GM21619 (cell line): ENCODE results near the gene ALPG.
"Not testable (repeated sequence)": the region's sequence is repeated elsewhere in the genome, so short reads cannot be mapped to it uniquely, and the experiment has no call there.

ENCODE experiments used
- ATAC-seq: cut with Tn5 transposase; IDR thresholded peaks from one replicate; pipeline ENCODE4 v1.9.1; 2021; ENCODE audit not compliant: unreplicated experiment

Gene ALPG

DNA sequence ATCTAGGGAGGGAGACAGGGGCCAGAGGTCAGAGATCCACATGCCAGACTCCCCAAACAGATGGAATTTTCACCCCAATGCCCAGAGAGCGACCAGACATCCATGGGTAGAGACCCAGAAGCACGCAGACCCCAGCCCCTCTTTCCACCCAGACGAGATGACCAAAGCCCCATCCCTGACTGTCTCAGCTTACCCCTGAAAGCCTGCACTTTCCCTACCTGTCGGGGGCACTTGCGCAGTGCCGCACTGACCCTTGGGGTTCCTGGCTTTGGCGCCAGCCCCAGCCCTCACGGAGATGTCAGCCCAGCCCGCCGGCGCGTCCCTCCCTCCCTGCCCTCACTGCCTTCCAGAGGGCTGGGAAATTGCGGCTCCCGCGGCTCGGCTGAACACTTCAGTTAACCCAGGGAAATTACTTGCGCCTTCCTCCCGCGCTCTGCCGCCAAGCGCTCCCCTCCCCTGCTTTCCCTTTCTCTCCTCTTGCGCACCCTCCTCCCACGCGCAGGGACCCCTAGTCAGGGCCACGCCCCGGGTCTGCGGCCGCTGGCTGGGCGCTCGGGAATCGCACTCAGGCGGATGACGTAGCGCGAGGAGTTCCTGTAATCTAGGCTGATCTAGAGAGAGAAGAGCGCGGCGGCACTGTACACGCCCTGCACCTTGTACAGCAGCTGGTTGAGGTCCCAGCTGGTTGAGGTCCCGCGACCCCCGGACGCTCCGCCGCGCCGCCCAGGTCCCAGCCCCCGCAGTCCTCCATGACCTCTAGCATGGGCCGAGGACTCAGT, 12.0 kb downstream of the ALPG start:
- ATAC-seq = no peak

DNA sequence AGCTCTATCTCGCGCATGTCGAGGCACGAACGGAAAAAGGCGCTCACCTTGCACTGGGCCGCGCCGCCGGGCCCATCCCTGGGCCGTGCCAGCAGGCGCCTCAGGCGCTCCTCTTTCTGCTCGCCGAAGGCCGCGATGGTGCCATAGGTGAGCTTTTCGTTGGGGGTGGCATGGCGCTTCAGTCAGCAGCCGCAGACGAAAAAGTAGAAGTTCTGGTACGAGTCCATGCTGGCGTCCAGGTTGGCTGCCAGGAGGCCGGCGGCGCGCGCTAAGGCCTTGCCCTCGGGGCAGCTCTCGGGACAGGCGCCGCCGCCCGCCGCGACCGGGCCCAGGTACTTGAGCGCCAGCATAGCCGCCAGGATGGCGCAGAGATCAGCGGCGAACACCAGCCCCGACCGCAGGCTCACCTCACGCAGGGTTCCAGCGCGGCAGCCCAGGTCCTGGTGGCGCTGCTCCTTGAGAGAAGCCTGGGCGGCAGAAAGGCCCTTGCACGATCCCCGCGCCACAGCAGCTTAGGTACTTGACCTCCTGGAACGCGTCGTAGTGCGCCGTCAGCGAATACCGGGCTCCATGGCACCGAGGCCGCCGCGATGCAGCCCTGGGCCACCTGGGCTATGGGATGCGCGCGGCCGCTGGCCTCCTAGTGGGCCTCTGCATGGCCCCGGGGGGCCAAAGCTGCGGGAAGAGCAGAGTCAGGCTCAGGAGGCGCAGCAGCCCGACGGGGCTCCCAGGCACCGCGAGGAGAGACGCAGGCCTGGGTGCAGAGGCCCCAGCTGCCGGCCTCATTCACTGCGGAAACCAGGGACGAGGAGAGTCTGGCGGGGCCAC, 12.8 kb downstream of the ALPG start:
- no peak for ATAC-seq

DNA sequence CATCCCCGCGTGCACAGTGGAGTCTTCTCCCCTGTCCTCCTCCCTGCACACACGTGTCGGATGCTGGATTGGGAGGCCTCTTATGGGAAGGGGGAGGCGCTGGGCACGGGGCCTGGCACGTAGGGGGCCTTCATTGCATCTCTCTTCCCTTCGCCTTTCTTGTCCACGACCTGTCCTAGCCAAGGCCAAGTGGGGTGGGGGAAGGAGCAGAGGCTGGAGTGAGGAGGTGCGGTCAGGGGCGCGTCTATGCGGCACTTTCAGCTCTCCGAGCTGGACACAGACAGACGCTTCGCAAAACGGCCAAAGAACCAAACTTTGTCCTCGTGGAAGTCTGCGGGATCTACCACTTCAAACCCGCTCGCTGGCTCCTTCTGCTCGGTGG, 13.4 kb downstream of the ALPG start:
- no peak for ATAC-seq

DNA sequence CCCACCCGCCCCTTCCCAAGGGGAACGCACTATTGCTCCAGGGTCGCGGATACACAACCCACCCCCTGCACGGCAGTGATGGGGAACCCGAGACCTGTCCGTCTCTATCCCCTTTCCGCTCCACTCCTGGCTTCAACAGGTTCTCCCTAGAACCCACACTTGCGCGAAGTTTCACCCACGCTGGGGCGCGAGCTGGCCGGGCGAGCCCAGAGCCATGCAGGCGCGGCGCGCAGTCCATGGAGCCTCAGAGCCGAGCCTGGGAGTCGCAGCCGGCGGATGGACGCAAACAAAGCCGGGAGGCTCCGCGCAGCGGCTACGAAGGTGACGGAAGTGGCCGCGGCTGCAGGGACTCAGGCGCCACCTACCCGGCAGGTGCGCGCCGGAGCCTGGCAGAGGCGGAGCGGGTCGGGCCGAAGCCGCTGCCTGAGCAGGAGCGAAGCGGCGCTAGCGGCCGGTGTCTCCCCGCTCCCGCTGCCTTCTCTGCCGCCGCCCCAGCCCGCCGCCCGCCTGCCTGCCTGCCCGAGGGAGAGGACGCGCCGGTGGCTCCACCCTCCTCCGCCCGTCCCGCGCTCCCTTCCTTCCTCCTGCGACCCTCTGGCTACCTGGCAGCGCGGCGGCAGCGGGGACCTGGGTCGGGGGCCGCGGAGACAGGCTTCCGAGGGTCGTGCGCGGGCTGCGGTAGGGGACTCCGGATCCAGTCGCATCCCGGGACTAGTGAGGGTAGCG, 14.0 kb downstream of the ALPG start:
- ATAC-seq = no peak

DNA sequence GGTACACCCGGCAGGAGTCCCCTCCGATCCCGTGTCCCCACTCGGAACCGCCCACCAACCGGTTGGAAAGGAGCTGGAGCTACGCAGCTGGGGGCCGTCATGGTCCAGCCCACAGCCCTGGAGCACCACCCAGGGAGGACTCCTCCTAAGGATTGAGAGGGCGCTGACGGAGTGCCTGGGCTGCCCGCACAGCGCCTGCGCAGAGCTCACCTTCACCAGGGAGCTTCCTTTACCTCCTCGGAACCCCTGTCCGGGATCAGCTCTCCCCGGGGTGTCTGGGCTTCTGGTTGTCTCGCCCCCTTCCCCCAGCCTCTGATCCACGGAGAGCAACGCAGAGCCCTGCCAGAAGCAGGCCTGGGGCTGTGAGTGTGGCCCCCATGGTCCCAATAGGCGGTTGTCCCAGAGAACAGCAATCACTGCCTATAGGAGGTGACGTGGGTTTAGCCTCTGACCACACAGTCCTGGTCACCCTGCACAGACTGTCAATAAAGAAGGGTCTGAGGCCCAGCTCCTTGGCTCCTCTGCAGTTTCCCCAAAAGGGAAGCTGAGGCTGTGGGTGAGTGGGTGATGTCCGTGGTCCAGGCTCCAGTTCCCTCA, 14.6 kb downstream of the ALPG start:
- no peak for ATAC-seq

DNA sequence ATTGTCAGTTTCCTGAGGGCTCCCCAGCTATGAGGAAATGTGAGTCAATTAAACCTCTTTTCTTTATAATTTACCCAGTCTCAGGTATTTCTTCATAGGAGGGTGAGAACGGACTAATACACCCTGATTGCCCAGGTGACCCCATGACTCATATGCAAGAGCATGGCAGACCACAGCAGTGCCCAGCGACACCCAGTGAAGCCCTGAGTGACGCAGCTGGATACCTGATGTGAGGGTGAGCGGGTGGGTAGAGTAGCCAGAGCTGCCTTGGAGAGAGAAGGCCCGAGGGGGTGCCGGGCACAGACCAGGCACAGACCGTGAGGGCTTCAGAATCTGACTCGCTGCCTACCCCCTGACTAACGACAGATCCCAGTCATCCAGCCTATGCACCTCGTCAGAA, 15.4 kb downstream of the ALPG start:
- ATAC-seq = no peak

DNA sequence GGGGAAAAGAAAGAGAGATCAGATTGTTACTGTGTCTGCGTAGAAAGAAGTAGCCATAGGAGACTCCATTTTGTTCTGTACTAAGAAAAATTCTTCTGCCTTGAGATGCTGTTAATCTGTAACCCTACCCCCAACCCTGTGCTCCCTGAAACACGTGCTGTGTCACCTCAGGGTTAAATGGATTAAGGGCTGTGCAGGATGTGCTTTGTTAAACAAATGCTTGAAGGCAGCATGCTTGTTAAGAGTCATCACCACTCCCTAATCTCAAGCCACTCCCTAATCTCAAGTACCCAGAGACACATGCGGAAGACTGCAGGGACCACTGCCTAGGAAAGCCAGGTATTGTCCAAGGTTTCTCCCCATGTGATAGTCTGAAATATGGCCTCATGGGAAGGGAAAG, 16.4 kb downstream of the ALPG start:
- ATAC-seq = not testable (repeated sequence)

DNA sequence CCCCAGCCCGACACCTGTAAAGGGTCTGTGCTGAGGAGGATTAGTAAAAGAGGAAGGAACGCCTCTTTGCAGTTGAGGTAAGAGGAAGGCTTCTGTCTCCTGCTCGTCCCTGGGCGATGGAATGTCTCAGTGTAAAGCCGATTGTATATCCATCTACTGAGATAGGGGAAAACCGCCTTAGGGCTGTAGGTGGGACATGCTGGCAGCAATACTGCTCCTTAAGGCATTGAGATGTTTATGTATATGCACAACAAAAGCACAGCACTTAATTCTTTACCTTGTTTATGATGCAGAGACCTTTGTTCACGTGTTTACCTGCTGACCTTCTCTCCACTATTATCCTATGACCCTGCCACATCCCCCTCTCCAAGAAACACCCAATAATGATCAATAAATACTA, 16.8 kb downstream of the ALPG start:
- ATAC-seq = not testable (repeated sequence)

GRCh38 chr2:232431705-232432590, 25.3 kb downstream of the ALPG start:
- ATAC-seq = no peak

DNA sequence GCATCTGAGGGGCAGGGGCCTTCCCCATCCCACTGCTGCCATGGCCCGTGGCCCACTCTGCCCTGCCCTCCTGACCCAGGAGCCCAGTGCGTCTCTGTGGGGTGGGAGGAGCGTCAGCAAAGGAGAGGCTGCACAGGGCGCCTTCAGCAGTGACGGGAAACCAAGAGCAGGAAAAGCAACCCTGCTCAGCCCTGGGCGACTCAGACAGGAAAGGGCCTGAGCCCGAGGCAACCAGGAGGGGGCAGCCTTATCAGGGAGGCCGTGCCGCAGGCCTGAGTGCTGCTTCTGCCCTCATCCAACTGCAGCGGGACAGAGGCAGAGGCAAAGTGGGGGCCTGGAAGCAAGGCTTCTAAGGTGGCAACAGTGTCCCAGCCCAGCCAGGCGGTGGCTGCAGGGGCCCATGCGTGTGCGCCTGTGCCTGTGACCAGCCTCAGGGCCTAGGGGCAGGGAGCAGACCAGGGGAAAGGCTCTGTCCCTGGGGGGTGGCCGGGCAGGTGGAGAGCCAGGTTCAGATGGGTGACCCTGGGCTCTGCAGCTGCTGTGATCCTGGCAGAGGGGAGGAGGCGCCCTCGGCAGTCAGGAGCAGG, 26.0 kb downstream of the ALPG start:
- no peak for ATAC-seq

DNA sequence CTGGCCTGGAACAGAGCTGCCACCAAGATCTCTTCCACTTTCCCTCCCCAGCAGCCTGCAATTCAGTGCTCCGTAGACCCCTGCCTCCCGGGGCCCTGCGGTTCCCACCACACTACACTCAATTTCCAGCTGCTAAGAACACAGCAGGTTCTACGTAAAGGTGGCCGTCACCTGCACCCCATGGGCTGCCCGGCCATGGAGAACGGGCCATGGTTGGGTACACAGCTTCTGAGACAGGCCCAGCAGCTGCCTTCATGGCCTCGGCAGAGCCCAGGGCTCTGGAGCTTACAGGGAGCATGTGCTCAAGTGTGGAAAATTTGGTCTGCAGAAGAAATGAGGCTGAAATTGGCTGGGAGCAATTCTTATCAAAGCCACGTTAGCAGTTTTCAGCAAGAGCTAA, 27.0 kb downstream of the ALPG start:
- ATAC-seq = not testable (repeated sequence)

DNA sequence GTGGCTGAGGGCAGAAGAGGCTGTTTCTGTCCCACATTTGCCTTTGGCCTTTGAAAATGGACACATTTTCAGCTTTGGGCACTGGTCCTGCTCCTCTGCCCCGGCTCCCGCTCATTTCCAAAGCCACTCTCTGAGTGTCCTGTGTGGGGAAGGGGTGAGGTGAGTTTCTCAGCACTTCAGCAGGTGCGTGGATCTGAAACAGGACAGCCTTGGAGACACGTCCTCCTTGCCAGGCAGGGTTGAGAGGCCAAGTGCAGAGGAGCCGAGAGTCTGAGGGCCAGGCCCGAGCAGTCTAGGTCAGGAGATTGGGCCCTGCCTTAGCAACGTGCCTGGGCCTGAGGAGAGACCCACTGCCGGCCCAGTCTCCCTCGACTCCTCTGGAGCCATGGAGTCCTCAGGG, 27.4 kb downstream of the ALPG start:
- ATAC-seq = no peak

- no peak for ATAC-seq
Observed at GRCh38 chr2:232434563-232435374, 28.1 kb downstream of the ALPG start.

- no peak for ATAC-seq
Observed at GRCh38 chr2:232435375-232435648, 28.7 kb downstream of the ALPG start.

- ATAC-seq = no peak
Observed at GRCh38 chr2:232435805-232436204, 29.2 kb downstream of the ALPG start.

GRCh38 chr2:232436381-232437194, 29.9 kb downstream of the ALPG start:
- ATAC-seq = no peak

DNA sequence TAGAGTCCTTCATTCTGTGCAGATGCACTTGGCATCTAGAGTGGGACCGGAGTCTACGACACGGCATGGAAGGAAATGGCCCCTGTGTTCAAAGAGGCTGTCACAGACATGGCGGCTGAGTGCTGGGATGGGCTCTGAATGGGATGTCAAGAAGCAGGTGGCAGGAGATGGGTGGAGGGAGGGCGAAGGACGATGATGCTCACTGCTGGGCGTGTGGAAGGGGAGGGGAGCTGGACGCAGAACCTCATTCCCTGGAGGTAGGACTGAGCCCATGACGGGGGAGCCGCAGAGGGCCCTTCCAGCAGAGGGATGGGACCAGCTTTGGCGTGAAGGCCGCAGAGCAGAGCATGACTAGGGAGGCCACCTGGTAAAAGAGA, 30.5 kb downstream of the ALPG start:
- no peak for ATAC-seq

GRCh38 chr2:232438091-232438490, 31.4 kb downstream of the ALPG start:
- ATAC-seq = no peak
